Neural progenitor cell (in vitro differentiated cells): ENCODE measurements around the gene LRRTM4.

Experiments used
- CTCF ChIP-seq: fragments of 200-600 bp; sonication (generic); IDR thresholded peaks from 2 replicates; pipeline ENCODE4 v1.5.1; 2017; ENCODE audit warnings: antibody characterized with exemption, mild to moderate bottlenecking
- EZH2 ChIP-seq: fragments of 200-600 bp; sonication (generic); IDR thresholded peaks from 2 replicates; pipeline ENCODE4 v1.6.1; 2017; ENCODE audit warnings: antibody characterized with exemption, mild to moderate bottlenecking, moderate library complexity

- TF ChIP-seq CTCF (no peak), EZH2 (no peak)
Observed at GRCh38 chr2:76984359-76984758, 537.8 kb downstream of the LRRTM4 start.
